Raji (cell line): ENCODE measurements around the gene S100A9.

ENCODE experiments used
- POLR2A ChIP-seq: IDR thresholded peaks from 2 replicates; pipeline ENCODE4 v1.6.1; 2011; ENCODE audit warnings: low read depth, low read length, control low read depth; ENCODE audit not compliant: insufficient read depth

Gene S100A9

GRCh38 chr1:153343811-153344717, 13.6 kb upstream of the S100A9 start:
- no peak for TF ChIP-seq POLR2A

GRCh38 chr1:153344718-153345025, 13.0 kb upstream of the S100A9 start:
- no peak for TF ChIP-seq POLR2A

GRCh38 chr1:153345187-153346076, 12.2 kb upstream of the S100A9 start:
- TF ChIP-seq POLR2A = no peak

- TF ChIP-seq POLR2A = no peak
Observed at GRCh38 chr1:153346077-153346723, 11.5 kb upstream of the S100A9 start.

GRCh38 chr1:153347856-153348255, 9.8 kb upstream of the S100A9 start:
- no peak for TF ChIP-seq POLR2A

GRCh38 chr1:153348511-153349362, 8.9 kb upstream of the S100A9 start, which contains the start of gene PGLYRP4:
Gene PGLYRP4 (minus strand): TSS chr1:153348841. CDS start chr1:153347932, 909 bp downstream.
- no peak for TF ChIP-seq POLR2A

GRCh38 chr1:153349363-153350320, 8.0 kb upstream of the S100A9 start:
- TF ChIP-seq POLR2A = no peak

GRCh38 chr1:153350321-153350957, 7.2 kb upstream of the S100A9 start:
- no peak for TF ChIP-seq POLR2A

GRCh38 chr1:153352523-153352922, 5.1 kb upstream of the S100A9 start:
- no peak for TF ChIP-seq POLR2A

- TF ChIP-seq POLR2A = no peak
Observed at GRCh38 chr1:153353226-153353947, 4.3 kb upstream of the S100A9 start.

- TF ChIP-seq POLR2A = no peak
Observed at GRCh38 chr1:153354515-153355193, 3.0 kb upstream of the S100A9 start.
